Nephron (organoid): ENCODE results near the gene RABGAP1.

Source experiments
- H3K27ac Mint-ChIP-seq, 3 experiments: 2 replicates each; pipeline ENCODE4 v1.8.0; 2020; ENCODE audit warnings: mixed read lengths in 3 of 3, mild to moderate bottlenecking in 2 of 3, moderate library complexity in 1 of 3
- H3K27me3 Mint-ChIP-seq: 2 replicates; pipeline ENCODE4 v1.8.0; 2021; ENCODE audit warnings: low read depth, mild to moderate bottlenecking, moderate library complexity, mixed read lengths
- H3K36me3 Mint-ChIP-seq: 2 replicates; pipeline ENCODE4 v1.8.0; 2020; ENCODE audit warnings: low read depth, mixed read lengths
- H3K4me1 Mint-ChIP-seq: 2 replicates; pipeline ENCODE4 v1.8.0; 2020; ENCODE audit warnings: mixed read lengths
- H3K4me3 Mint-ChIP-seq, 3 experiments: 2 replicates each; pipeline ENCODE4 v1.8.0; 2020; ENCODE audit warnings: mild to moderate bottlenecking in 3 of 3, mixed read lengths in 3 of 3, moderate library complexity in 2 of 3
- H3K9me3 Mint-ChIP-seq: 2 replicates; pipeline ENCODE4 v1.8.0; 2020; ENCODE audit warnings: mixed read lengths
- CTCF ChIP-seq, 3 experiments: fragments of 200-600 bp; sonication (generic); IDR thresholded peaks; one replicate each; pipeline ENCODE4 v1.5.0; 2021; ENCODE audit warnings: antibody characterized with exemption in 3 of 3; ENCODE audit not compliant: unreplicated experiment in 3 of 3

Gene RABGAP1

GRCh38 chr9:123033864-123034601 is 93.2 kb downstream of the RABGAP1 start:
- peaks cover 36% of the 10 kb centered on the region for H3K4me1 Mint-ChIP-seq
- peak overlapping the region; percentile 72 to 80 (median 73) for H3K4me3 Mint-ChIP-seq
- TF ChIP-seq CTCF (IDR thresholded peaks at IDR 0.05; ENCODE audit: unreplicated experiment in 3 of 3): no peak
- H3K27me3 Mint-ChIP-seq: no peaks in the 10 kb centered on the region
- H3K9me3 Mint-ChIP-seq: no peaks in the 10 kb centered on the region
- peaks cover 9% of the 10 kb centered on the region for H3K36me3 Mint-ChIP-seq
- peak overlapping the region; percentile 54 to 76 (median 60) for H3K27ac Mint-ChIP-seq

DNA sequence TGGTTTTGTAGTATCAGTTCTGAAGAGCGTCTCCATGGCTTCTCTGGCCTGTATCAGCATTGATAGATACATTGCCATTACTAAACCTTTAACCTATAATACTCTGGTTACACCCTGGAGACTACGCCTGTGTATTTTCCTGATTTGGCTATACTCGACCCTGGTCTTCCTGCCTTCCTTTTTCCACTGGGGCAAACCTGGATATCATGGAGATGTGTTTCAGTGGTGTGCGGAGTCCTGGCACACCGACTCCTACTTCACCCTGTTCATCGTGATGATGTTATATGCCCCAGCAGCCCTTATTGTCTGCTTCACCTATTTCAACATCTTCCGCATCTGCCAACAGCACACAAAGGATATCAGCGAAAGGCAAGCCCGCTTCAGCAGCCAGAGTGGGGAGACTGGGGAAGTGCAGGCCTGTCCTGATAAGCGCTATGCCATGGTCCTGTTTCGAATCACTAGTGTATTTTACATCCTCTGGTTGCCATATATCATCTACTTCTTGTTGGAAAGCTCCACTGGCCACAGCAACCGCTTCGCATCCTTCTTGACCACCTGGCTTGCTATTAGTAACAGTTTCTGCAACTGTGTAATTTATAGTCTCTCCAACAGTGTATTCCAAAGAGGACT is 94.2 kb downstream of the RABGAP1 start:
- Mint-ChIP-seq H3K36me3 (peaks cover 6% of the 10 kb centered on the region), H3K27me3 (no peaks in the 10 kb centered on the region), H3K4me3 (peak overlapping the region; percentile 9 to 45 (median 23)), H3K4me1 (peaks cover 38% of the 10 kb centered on the region), H3K27ac (peak overlapping the region in 2 of 3 experiments; percentile 4 to 54), H3K9me3 (no peaks in the 10 kb centered on the region)
- no peak for TF ChIP-seq CTCF (IDR thresholded peaks at IDR 0.05; ENCODE audit: unreplicated experiment in 3 of 3)

DNA sequence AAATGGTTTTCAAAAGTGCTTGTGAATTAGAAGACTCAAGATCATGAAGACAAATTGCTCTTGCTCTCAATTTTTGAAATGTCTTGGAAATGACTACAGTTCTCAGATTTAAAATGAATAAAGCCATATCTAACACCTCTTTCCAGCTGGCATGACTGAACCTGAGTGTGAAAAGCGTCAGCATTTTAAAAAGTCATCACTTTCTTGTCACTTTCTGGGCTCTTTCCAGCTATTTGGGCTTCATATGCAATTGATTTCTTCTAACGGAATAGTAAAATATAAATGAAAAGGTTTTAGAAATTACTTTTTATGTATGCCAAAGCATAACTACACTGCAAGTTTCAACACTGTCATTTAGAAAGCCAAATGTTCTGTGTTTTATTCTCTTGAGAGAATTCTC is 95.0 kb downstream of the RABGAP1 start:
- H3K4me1 Mint-ChIP-seq: peaks cover 41% of the 10 kb centered on the region
- TF ChIP-seq CTCF (IDR thresholded peaks at IDR 0.05; ENCODE audit: unreplicated experiment in 3 of 3): no peak
- no peak overlapping the region for H3K27ac Mint-ChIP-seq
- no peaks in the 10 kb centered on the region for H3K27me3 Mint-ChIP-seq
- H3K36me3 Mint-ChIP-seq: peaks cover 6% of the 10 kb centered on the region
- H3K4me3 Mint-ChIP-seq: no peak overlapping the region
- H3K9me3 Mint-ChIP-seq: no peaks in the 10 kb centered on the region

DNA sequence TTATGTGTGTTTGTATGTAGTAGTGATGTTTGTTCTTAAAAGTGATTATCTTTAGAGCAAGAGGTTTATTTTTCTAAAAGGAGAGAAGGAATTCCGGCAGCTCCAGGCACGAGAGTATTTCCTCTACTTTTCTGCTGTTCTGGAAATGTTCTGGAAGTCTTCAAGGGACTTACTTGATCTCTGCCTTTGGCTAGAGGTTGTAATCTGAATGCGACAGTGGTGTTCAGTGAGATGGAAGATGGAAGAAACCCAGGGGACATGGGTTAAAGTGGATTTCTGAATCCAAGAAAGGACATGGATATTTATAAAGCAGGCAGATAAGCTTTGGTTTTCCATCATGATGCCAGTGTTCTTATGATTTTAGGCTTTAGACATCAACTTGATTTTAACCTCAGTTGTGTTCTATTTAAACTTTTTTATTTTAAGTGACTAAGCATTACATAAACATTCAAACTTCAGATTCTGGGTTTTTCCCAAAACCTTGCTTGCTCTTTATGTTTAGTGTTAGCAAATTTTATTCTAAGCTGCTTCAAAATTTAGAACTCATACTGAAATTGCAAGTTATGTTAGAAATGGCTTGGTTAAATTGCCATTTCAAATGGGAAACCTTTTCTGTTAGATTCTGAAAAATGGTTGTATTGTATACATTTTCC is 96.2 kb downstream of the RABGAP1 start:
- Mint-ChIP-seq H3K9me3 (no peaks in the 10 kb centered on the region), H3K27me3 (no peaks in the 10 kb centered on the region), H3K27ac (no peak overlapping the region), H3K4me3 (no peak overlapping the region), H3K4me1 (peaks cover 44% of the 10 kb centered on the region), H3K36me3 (peaks cover 12% of the 10 kb centered on the region)
- no peak for TF ChIP-seq CTCF (IDR thresholded peaks at IDR 0.05; ENCODE audit: unreplicated experiment in 3 of 3)

- Mint-ChIP-seq H3K36me3 (peaks cover 36% of the 10 kb centered on the region), H3K4me3 (no peak overlapping the region), H3K27ac (no peak overlapping the region), H3K9me3 (peaks cover 2% of the 10 kb centered on the region), H3K27me3 (no peaks in the 10 kb centered on the region), H3K4me1 (peaks cover 22% of the 10 kb centered on the region)
- TF ChIP-seq CTCF (IDR thresholded peaks at IDR 0.05; ENCODE audit: unreplicated experiment in 3 of 3): no peak
Observed at GRCh38 chr9:123039617-123040219, 98.9 kb downstream of the RABGAP1 start.
